GM18858 (cell line): ENCODE results near the gene USP34.
"Not testable (repeated sequence)": the region's sequence is repeated elsewhere in the genome, so short reads cannot be mapped to it uniquely, and the experiment has no call there.

Experiments used
- ATAC-seq: cut with Tn5 transposase; IDR thresholded peaks from one replicate; pipeline ENCODE4 v1.9.1; 2021; ENCODE audit not compliant: unreplicated experiment

Gene USP34

GRCh38 chr2:61194646-61195045 lies 276.2 kb downstream of the USP34 start:
- ATAC-seq: not testable (repeated sequence)

DNA sequence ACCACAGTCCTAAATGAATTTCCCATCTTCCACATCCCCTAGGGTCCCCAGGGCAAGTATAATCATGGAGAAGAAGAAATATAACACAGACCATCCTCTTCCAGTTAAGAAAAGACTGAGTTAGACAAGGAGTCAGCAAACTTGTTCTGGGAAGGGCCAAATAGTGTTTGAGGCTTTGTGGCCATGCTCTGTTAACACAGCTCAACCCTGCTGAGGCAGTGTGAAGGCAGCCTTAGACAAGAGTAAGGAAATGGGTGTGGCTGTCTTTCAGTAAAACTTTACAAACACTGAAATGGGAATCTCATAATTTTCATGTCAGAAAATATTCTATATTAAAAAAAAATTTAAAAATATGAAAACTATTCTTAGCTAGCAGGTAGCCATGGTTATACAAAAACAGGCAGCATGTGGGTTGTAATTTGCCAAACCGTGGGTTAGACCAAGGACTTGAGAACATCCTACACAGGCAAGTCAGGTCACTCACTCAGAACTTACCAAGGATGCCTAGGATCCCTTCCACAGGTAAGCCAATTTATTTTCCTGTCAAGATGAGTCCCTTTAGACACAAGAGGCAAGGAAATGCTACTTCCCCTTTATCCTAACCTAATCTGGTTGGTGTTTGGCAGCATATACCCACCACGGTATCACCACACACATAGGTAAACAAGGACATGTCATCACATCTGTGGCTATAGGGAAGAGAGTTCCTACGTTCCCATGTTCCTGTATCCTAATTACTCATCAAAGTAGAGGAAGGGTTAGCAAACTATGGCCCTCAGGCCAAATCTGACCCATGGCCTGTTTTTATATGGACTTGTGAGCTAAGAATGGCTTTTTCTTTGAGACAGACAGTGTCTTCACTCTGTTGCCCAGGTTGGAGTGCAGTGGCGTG lies 277.0 kb downstream of the USP34 start:
- ATAC-seq: no peak

- no peak for ATAC-seq
These were observed 283.8 kb downstream of the USP34 start for GRCh38 chr2:61187085-61187484.

DNA sequence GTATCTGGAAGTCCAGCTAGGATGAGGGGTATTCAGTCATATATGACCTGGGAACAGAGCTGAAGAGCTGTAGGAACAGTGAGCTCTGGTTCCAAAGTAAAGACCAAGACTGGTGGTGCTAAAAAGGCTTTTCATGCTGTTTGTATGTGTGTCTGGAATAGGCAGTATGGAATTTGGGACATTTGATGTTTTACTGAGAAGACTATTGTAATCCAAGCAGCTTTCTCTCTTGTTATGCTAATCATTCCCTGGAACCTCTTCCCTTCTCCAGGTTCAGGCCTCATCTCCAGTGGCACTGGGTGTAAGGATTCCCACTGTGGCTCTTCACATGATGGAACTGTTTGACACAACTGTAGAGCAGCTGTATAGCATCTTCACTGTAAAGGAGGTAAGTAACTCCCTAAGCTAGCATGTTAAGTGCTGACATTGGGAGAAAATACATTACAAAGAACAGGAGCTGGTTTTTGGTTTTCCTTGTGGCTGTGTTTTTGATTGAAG lies 285.6 kb downstream of the USP34 start:
- ATAC-seq: no peak

DNA sequence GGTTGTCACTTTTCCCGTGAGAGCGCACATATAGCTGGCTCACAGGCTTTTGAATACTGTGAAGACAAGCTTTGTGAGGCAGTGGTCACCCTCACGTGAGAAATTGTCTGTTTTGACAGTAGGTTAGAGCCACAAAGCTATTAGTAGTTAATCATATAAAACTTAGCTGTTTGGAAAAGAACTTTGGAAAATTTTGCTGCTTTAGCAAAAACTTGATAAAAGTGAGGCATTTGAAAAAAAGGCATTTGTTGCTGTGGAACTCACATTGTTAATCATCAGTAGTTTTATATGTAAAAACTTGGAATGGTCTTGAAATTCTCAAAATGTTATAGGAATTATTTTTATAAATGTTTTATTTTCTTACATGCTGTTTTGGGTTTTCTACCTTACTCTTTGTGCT lies 286.6 kb downstream of the USP34 start:
- no peak for ATAC-seq

DNA sequence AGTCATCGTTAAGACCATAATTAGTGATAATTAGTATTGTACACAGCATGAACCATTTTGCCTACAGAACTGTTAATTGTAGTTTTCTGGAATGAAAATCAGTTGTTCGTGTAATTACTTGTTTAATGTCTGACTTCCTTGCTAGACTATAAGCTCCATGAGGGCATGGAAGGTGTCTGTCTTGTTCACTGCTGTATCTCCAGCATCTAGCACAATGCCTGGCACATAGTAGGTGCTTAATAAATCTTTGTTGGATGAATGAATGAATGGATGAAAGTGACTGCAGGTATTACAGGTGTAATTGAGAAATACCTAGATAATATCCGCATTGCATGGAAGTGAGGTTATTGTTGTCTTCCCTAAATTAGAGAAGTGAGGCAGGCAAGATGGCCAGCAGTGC lies 287.1 kb downstream of the USP34 start:
- no peak for ATAC-seq

GRCh38 chr2:61182059-61182383 lies 288.9 kb downstream of the USP34 start:
- no peak for ATAC-seq

- ATAC-seq: no peak
These were observed 289.4 kb downstream of the USP34 start for GRCh38 chr2:61181382-61182058.

GRCh38 chr2:61180686-61181085 lies 290.2 kb downstream of the USP34 start:
- ATAC-seq: no peak

GRCh38 chr2:61179701-61180639 lies 290.9 kb downstream of the USP34 start:
- no peak for ATAC-seq

DNA sequence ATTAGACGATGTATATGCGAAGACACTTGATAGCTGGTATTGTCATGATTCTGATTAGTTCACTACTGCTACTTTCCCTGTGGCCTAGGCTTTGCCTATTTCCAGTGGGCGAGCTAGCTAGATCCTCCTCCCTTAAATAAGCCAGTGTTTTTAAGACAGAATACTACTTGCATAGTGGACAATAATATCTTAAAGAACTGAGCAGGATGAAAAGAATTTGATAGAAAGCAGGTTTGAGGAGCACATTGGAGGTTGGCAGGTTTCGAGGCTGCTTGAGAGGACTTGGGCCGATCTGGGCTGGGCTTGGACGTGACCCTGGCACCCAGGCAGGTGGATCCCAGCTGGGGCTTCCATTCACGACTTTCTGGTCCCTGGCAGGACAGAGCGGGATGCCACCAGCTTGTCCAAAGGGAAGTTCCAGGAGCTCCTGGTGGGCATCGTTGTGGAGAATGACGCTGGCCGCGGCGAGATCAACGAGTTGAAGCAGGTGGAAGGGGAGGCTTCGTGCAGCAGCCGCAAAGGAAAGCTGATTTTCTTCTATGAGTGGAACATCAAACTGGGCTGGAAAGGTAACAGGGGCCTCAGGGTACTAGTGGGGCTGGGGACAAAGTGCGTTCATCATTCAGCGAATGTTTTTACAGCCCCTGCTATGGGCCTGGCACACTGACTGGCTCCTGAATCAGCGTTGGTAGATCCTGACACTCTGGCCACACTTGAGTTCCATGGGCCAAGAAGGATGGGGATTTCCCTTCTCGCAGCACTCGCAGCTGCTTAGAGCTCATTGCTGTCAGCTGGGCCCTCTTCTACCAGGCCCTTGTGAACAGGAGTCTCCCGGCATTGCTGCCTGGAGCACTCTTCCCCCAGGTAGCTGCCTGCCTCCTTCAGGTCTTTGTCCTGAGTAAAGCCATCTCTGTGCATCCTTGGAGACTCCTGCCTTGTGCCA lies 292.0 kb downstream of the USP34 start:
- no peak for ATAC-seq

DNA sequence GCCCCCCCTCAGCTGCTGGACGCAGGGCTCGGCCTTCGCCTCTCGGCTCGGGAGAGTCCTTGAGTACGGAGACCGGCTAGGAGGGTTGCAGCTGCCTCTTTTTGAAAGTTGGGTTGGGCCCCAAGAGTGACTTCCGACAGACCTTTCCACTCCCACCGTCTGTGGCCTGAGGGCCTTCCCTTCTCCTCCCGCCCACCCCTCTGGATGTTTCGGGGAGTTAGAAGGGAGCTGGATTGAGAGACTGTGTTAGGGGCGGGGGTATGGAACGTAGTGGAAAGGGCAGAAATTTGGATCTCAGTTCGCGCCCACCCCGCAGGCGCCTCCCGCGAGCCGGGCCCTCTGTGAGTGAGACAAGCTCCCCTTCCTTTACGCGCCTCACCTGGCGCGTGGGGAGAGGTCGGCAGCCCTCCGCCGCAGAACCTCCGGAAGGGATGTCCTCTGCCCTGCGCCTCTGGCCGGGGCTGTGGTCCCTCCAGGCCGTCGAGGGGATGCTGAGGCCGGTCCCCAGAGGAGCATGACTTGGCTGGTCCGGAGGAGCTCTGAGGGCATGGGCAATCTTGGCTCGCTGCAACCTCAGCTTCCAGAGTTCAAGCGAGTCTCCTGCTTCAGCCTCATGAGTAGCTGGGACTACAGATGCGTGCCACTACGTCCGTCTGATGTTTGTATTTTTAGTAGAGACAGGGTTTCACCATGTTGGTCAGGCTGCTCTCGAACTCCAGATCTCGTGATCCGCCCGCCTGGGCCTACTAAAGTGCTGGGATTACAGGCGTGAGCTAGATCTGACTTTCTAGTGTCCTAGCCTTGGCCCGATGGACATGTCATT lies 292.9 kb downstream of the USP34 start:
- ATAC-seq: peak; percentile 2

- ATAC-seq: peak; percentile 55
These were observed 293.8 kb downstream of the USP34 start for GRCh38 chr2:61176755-61177726.

GRCh38 chr2:61175036-61175435 lies 295.9 kb downstream of the USP34 start:
- ATAC-seq: no peak

DNA sequence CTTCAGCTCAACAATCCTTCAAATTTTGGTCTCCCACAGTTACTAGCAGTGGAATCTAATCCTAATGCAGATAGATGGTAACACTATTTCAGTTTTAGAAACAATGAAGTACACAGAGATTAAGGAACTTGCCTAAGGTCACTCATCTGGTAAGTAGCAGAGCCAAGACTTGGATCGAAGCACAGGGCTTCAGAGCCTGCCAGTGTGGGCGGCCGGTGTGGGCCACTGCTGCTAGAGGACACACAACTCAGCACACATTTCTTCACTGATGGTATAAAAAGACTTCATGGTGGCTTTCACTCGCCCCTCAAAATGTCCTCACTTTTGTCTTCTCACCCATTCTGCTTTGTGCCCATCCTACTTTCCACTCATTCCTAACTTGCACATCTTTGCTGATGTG lies 297.8 kb downstream of the USP34 start:
- ATAC-seq: no peak

DNA sequence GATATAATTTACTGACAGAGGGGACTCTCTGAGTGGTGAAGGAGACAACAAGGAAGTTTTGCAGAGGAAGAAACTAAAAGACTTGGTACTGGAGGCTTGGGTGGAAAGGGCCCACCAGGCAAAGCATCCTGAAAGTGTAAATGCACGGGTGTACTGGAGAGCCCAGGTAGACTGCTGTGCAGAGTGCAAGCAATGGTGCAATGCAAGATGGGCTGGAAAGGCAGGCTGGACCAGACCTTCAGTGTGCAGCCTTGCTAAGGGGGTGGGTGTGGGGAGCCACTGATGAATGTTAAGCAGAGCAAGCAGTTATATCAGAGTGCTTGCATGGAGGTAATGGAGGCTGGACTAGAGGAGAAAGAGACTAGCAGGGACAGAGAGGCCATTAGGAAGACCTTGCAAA lies 298.2 kb downstream of the USP34 start:
- no peak for ATAC-seq

GRCh38 chr2:61167579-61167978 lies 303.3 kb downstream of the USP34 start:
- no peak for ATAC-seq

DNA sequence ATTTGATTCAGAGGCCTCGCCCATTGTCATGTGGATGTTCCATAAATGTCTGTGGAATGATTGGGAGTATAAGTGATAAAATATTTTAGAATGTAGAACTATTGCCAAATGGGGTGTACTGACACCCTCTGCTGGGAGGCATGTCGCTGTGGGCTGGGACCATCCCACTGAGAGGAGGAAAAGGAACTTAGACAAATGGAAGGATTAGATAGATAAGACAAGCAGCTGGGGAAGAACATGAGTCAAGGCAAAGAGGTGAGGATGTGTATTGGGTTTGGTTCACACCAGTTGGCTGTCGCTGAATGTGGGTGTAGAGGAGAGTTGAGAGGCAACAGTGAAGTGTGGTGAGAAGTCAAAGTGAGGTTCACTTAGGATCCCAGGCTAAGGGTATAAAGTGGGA lies 304.9 kb downstream of the USP34 start:
- ATAC-seq: no peak
